IMR-90 (cell line): ENCODE results near the gene DYNLT3. TPM values are rescaled to one million over a fixed set of nuclear protein-coding genes. Genes with fewer than 3 reads are reported as not detected.
A peak's percentile ranks its signal among the peaks of the same experiment; 100 is the strongest.

Experiments used
- ATAC-seq: fragments of 200-7000 bp; cut with Tn5 transposase; 2 replicates; pipeline ENCODE4 v1.9.1; 2020; ENCODE audit warnings: low read depth, mild to moderate bottlenecking, moderate library complexity
- Bru-seq: library from RNA; stranded (reverse); fragments of 400-500 nt; gene quantifications from one replicate; lab custom pipeline; 2021; lab: Mats Ljungman, UMichigan
- BruChase-seq, 2 experiments: library from RNA; stranded (reverse); fragments of 400-500 nt; gene quantifications; one replicate each; lab custom pipeline; 2021; lab: Mats Ljungman, UMichigan
- BruUV-seq: library from RNA; stranded (reverse); fragments of 400-500 nt; replicated peaks from 2 replicates; lab custom pipeline; 2021; lab: Mats Ljungman, UMichigan
- CTCF ChIA-PET: fragments of 300-600 bp; formaldehyde crosslinking; extraction: SDS; loops from one replicate; lab custom pipeline; 2021; ENCODE audit warnings: antibody characterized with exemption; lab: Yijun Ruan, JAX
- POLR2A ChIA-PET: fragments of 300-600 bp; sonication (Branson Sonifier 250); formaldehyde crosslinking; loops from one replicate; lab custom pipeline; 2022; ENCODE audit warnings: antibody characterized with exemption; ENCODE audit not compliant: unreplicated experiment; lab: Charles Lee
- DNase-seq: peaks from one replicate; pipeline ENCODE4 v3.0.0; 2013
- H2AFZ ChIP-seq: replicated peaks from 2 replicates; pipeline ENCODE3; 2013; ENCODE audit warnings: low read length, mild to moderate bottlenecking; ENCODE audit not compliant: poor library complexity
- H2AK5ac ChIP-seq: 2 replicates; pipeline ENCODE4 v1.6.1; 2013; ENCODE audit warnings: low read depth, low read length, inconsistent platforms
- H2AK9ac ChIP-seq: replicated peaks from 2 replicates; pipeline ENCODE3; 2013; ENCODE audit warnings: mild to moderate bottlenecking, low read depth, low read length, moderate library complexity; ENCODE audit not compliant: poor library complexity
- H2BK120ac ChIP-seq: 2 replicates; pipeline ENCODE4 v1.6.1; 2013; ENCODE audit warnings: low read depth, low read length, inconsistent platforms
- H2BK15ac ChIP-seq: 3 replicates; pipeline ENCODE4 v1.6.1; 2013; ENCODE audit warnings: low read depth, low read length, inconsistent platforms
- H2BK20ac ChIP-seq: 2 replicates; pipeline ENCODE4 v1.6.1; 2013; ENCODE audit warnings: low read depth, mild to moderate bottlenecking, inconsistent platforms, low read length, moderate library complexity
- H2BK5ac ChIP-seq: 2 replicates; pipeline ENCODE4 v1.6.1; 2013; ENCODE audit warnings: mild to moderate bottlenecking, low read depth, low read length, inconsistent platforms; ENCODE audit not compliant: poor library complexity, severe bottlenecking
- H3K14ac ChIP-seq: replicated peaks from 2 replicates; pipeline ENCODE4 v1.6.1; 2013; ENCODE audit warnings: low read depth, low read length, inconsistent platforms
- H3K18ac ChIP-seq: 2 replicates; pipeline ENCODE4 v1.6.1; 2013; ENCODE audit warnings: low read depth, low read length, control low read depth
- H3K23ac ChIP-seq: 2 replicates; pipeline ENCODE4 v1.6.1; 2013; ENCODE audit warnings: low read depth, low read length, inconsistent platforms
- H3K27ac ChIP-seq: 2 replicates; pipeline ENCODE4 v1.5.1; 2013; ENCODE audit warnings: mild to moderate bottlenecking, control low read depth, low read length; ENCODE audit not compliant: insufficient read depth
- H3K27me3 ChIP-seq: 2 replicates; pipeline ENCODE4 v1.6.1; 2013; ENCODE audit warnings: low read length; ENCODE audit not compliant: control insufficient read depth, insufficient read depth
- H3K36me3 ChIP-seq: 2 replicates; pipeline ENCODE4 v1.6.1; 2013; ENCODE audit warnings: low read length, mixed read lengths; ENCODE audit not compliant: control insufficient read depth, insufficient read depth
- H3K4ac ChIP-seq: 2 replicates; pipeline ENCODE4 v1.6.1; 2013; ENCODE audit warnings: low read depth, low read length, inconsistent platforms
- H3K4me1 ChIP-seq: 2 replicates; pipeline ENCODE4 v1.6.1; 2013; ENCODE audit warnings: low read length, mixed read lengths; ENCODE audit not compliant: control insufficient read depth, insufficient read depth
- H3K4me2 ChIP-seq: 2 replicates; pipeline ENCODE4 v1.6.1; 2013; ENCODE audit warnings: low read depth, mild to moderate bottlenecking, control low read depth, low read length, moderate library complexity
- H3K4me3 ChIP-seq: 2 replicates; pipeline ENCODE4 v1.5.1; 2013; ENCODE audit warnings: low read depth, mild to moderate bottlenecking, control low read depth, low read length, moderate library complexity; ENCODE audit not compliant: insufficient read depth
- H3K56ac ChIP-seq: 2 replicates; pipeline ENCODE4 v1.6.1; 2013; ENCODE audit warnings: low read length, inconsistent platforms; ENCODE audit not compliant: insufficient read depth; ENCODE audit errors: extremely low read depth
- H3K79me1 ChIP-seq, 2 experiments: 2 replicates each; pipeline ENCODE4 v1.6.1; 2013; ENCODE audit warnings: low read length in 2 of 2, inconsistent platforms in 1 of 2, low read depth in 1 of 2
- H3K9ac ChIP-seq: 2 replicates; pipeline ENCODE4 v1.6.1; 2013; ENCODE audit warnings: low read depth, low read length, control low read depth
- H3K9me1 ChIP-seq: 2 replicates; pipeline ENCODE4 v1.6.1; 2013; ENCODE audit warnings: low read length, inconsistent platforms; ENCODE audit not compliant: insufficient read depth
- H3K9me3 ChIP-seq: 2 replicates; pipeline ENCODE4 v1.6.1; 2013; ENCODE audit warnings: low read length; ENCODE audit not compliant: control insufficient read depth, insufficient read depth
- H4K20me1 ChIP-seq: 2 replicates; pipeline ENCODE4 v1.6.1; 2013; ENCODE audit warnings: low read length, inconsistent platforms; ENCODE audit not compliant: insufficient read depth
- H4K5ac ChIP-seq: 2 replicates; pipeline ENCODE4 v1.6.1; 2013; ENCODE audit warnings: mild to moderate bottlenecking, low read depth, low read length, control low read depth
- H4K8ac ChIP-seq, 2 experiments: 2 replicates each; pipeline ENCODE4 v1.6.1; 2013; ENCODE audit warnings: low read depth in 2 of 2, low read length in 2 of 2, control low read depth in 1 of 2, inconsistent platforms in 1 of 2
- H4K91ac ChIP-seq: 2 replicates; pipeline ENCODE4 v1.6.1; 2013; ENCODE audit warnings: low read depth, low read length, inconsistent platforms; ENCODE audit not compliant: insufficient read depth
- BHLHE40 ChIP-seq: fragments of 150-350 bp; IDR thresholded peaks from 2 replicates; pipeline ENCODE4 v1.6.1; 2016; ENCODE audit warnings: mild to moderate bottlenecking, low read depth, low read length
- CEBPB ChIP-seq: IDR thresholded peaks from 2 replicates; pipeline ENCODE4 v1.6.1; 2012; ENCODE audit warnings: low read depth, low read length, improper control_type of control experiment
- CHD1 ChIP-seq: IDR thresholded peaks from 2 replicates; pipeline ENCODE4 v1.6.1; 2012; ENCODE audit warnings: low read depth, low read length, improper control_type of control experiment
- CTCF ChIP-seq: conservative IDR thresholded peaks from 2 replicates; pipeline ENCODE4 v1.5.1; 2012; ENCODE audit warnings: mild to moderate bottlenecking, low read depth, low read length, improper control_type of control experiment
- FOS ChIP-seq: fragments of 150-350 bp; IDR thresholded peaks from 2 replicates; pipeline ENCODE4 v1.6.1; 2016; ENCODE audit warnings: low read depth, low read length
- MAFK ChIP-seq: IDR thresholded peaks from 2 replicates; pipeline ENCODE4 v1.6.1; 2012; ENCODE audit warnings: low read depth, low read length, improper control_type of control experiment
- MAZ ChIP-seq: IDR thresholded peaks from 2 replicates; pipeline ENCODE4 v1.6.1; 2012; ENCODE audit warnings: low read depth, mild to moderate bottlenecking, low read length, improper control_type of control experiment, moderate library complexity, borderline replicate concordance
- NFE2L2 ChIP-seq: fragments of 150-350 bp; IDR thresholded peaks from 2 replicates; pipeline ENCODE4 v1.6.1; 2016; ENCODE audit warnings: low read depth, mild to moderate bottlenecking, low read length
- POLR2A ChIP-seq: IDR thresholded peaks from 2 replicates; pipeline ENCODE4 v1.6.1; 2012; ENCODE audit warnings: mild to moderate bottlenecking, low read depth, low read length
- RAD21 ChIP-seq: IDR thresholded peaks from 2 replicates; pipeline ENCODE4 v1.6.1; 2012; ENCODE audit warnings: low read length, improper control_type of control experiment
- RCOR1 ChIP-seq: IDR thresholded peaks from 2 replicates; pipeline ENCODE4 v1.6.1; 2012; ENCODE audit warnings: mild to moderate bottlenecking, low read length, improper control_type of control experiment; ENCODE audit not compliant: insufficient replicate concordance
- RFX5 ChIP-seq: IDR thresholded peaks from 2 replicates; pipeline ENCODE4 v1.8.0; 2012; ENCODE audit warnings: low read depth, mild to moderate bottlenecking, low read length, moderate library complexity
- USF2 ChIP-seq: fragments of 150-350 bp; IDR thresholded peaks from 2 replicates; pipeline ENCODE4 v1.6.1; 2017; ENCODE audit warnings: mild to moderate bottlenecking, antibody characterized with exemption, low read length, low read depth
- WGBS, 2 experiments: methylation state at CpG; one replicate each; pipeline versions ENCODE4 v1.1.5 to v1.1.7; 2013; ENCODE audit warnings: missing lambda C conversion rate in 2 of 2; ENCODE audit not compliant: insufficient read length in 1 of 2; ENCODE audit errors: extremely low coverage in 2 of 2; 5-methylcytosine and 5-hydroxymethylcytosine counted together
- dilution Hi-C: fragments of 300-500 bp; cut with HindIII; formaldehyde crosslinking; loops from one replicate; pipeline ENCODE4 v1.14.3; 2018; ENCODE audit warnings: low sequenced_read_pairs; ENCODE audit not compliant: unreplicated experiment
- in situ Hi-C: fragments of 300-500 bp; cut with MboI; formaldehyde crosslinking; loops from 3 replicates; pipeline ENCODE4 v1.14.3; 2019; ENCODE audit warnings: low sequenced_read_pairs, inconsistent platforms, mixed read lengths
- intact Hi-C: fragments of 100-400 bp; cut with micrococcal nuclease; formaldehyde crosslinking; loops from 2 replicates; pipeline ENCODE4 v1.10.0; 2022
- long read RNA-seq: library from polyadenylated mRNA; unstranded; transcript quantifications from one replicate; pipeline ENCODE4 v2.0.0, GENCODE V29; 2021; ENCODE audit not compliant: unreplicated experiment
- polyA plus RNA-seq, 3 experiments: library from polyadenylated mRNA; depleted of rRNA; stranded (reverse); fragments of >200 nt; gene quantifications; 2 replicates each; pipeline ENCODE4 v1.2.3, GENCODE V29; 2012; ENCODE audit warnings: low replicate concordance in 1 of 3
- total RNA-seq: library from RNA; depleted of rRNA; stranded (reverse); fragments of >200 nt; gene quantifications from 2 replicates; pipeline ENCODE4 v1.2.3, GENCODE V29; 2012; rRNA removed

DYNLT3 gene, protein sequence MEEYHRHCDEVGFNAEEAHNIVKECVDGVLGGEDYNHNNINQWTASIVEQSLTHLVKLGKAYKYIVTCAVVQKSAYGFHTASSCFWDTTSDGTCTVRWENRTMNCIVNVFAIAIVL
- total RNA-seq = 18.8 and 38.3 TPM in 2 replicates
- polyA plus RNA-seq (2012; rRNA removed) = 8.9 and 15.7 TPM in 2 replicates
- polyA plus RNA-seq (2012; cell fraction: cytosol; rRNA removed) = 4.0 and 4.2 TPM in 2 replicates
- 1.2 and 5.3 TPM in 2 replicates for polyA plus RNA-seq (2012; cell fraction: nucleus; rRNA removed; ENCODE audit: low replicate concordance)
- percentile 56 among the genes with signal in this experiment for Bru-seq, nascent RNA
- BruChase-seq, experiment 1, labeled RNA remaining after a 6-hour chase = percentile 71 among the genes with signal in this experiment
- BruChase-seq, experiment 2, labeled RNA remaining after a 2-hour chase = percentile 60 among the genes with signal in this experiment
- long read RNA-seq, transcript DYNLT3-201 (5 exons, 2,217 nt) = major isoform, 77 of 80 reads
- long read RNA-seq, partial matches to known transcripts = 2 of 80 reads
- long read RNA-seq, other reads (novel, unspliced or antisense) = 1 of 80 reads

DNA sequence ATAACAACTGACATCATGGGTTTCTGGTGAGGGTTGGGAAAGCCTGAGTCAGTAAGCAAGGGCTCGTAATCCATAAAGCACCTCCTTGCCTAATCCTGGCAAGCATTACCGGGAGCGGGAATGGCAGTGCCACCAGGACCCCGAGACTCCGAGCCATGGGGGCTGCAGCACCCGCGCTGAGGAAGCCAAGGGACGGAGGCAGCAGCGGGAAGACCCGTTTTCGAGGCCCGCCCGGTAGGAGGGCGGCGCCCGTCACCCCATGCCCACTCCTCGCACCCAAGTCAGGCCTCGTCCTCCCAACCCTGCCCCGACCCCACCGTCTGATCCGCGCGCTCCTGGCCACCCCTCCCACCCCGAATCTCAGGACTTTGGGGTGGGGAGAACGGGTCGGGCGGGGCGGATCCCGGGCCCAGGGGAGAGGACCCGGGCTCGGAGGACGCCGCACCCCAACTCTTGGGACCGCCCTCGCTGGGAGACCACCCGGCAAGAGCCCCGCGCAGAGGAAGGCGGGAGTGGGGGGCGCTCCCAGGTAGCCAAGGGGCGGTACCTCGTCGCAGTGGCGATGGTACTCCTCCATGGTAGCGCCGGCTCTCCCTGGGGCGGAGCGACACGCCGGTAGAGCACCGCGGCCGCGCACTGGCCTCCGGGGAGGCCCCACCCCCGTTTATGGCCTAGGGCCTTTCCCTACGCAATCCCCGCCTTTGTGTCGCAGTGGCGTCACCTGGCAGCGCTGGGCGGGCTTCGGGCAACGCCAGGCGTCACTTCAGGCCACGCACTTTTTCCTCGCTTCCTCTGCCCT, at the start of gene DYNLT3:
Gene DYNLT3 (minus strand): TSS at position 638 of the 799 bp plus-strand sequence. CDS start 61 bp downstream, at position 577.
- Histone ChIP-seq H3K4me1 (no peaks in the 10 kb centered on the region; the same call in 1 of the 2 replicates), H2AFZ (peak within 1 kb of the TSS; percentile 91), H2BK120ac (peak within 1 kb of the TSS; percentile 4), H3K4me2 (peak within 1 kb of the TSS; percentile 94), H3K4ac (peak within 1 kb of the TSS; percentile 82), H2BK15ac (peak within 1 kb of the TSS; percentile 45; the same call in 1 of the 3 replicates), H3K27me3 (no peaks in the 10 kb centered on the region), H3K18ac (peak within 1 kb of the TSS; percentile 89), H4K91ac (peak within 1 kb of the TSS; percentile 87), H3K9me1 (no peaks in the 10 kb centered on the region), H3K14ac (peak within 1 kb of the TSS; percentile 62; the same call in 1 of the 2 replicates), H3K4me3 (peak within 1 kb of the TSS; percentile 100), H3K9ac (peak within 1 kb of the TSS; percentile 77), H3K79me1 (peaks cover 3 to 10% of the 10 kb centered on the region in 2 experiments; a peak in 2 of 4 replicates), H2AK9ac (peak within 1 kb of the TSS; percentile 69), H3K23ac (peak within 1 kb of the TSS; percentile 78), H4K20me1 (no peaks in the 10 kb centered on the region), H2AK5ac (no peak within 1 kb of the TSS), H3K27ac (peak within 1 kb of the TSS; percentile 78), H2BK20ac (no peak within 1 kb of the TSS), H3K56ac (peak within 1 kb of the TSS; percentile 27; the same call in 1 of the 2 replicates), H4K8ac (peak within 1 kb of the TSS; percentile 73 to 95), H3K9me3 (no peaks in the 10 kb centered on the region), H2BK5ac (peak within 1 kb of the TSS; percentile 76), H4K5ac (peak within 1 kb of the TSS; percentile 86), H3K36me3 (no peaks in the 10 kb centered on the region)
- ATAC-seq = peak; percentile 99
- intact Hi-C loops = no loop called here
- 38% methylated on average over 13 of the region's 67 CpGs; no CpG with 5 or more reads in 1 of the 2 experiments for WGBS, 2 experiments
- ChIA-PET CTCF (no interaction called here), POLR2A (no interaction called here)
- in situ Hi-C loops = no loop called here
- dilution Hi-C loops = no loop called here
- peak; percentile 52 for DNase-seq
- BruUV-seq = no TSS peak
- TF ChIP-seq BHLHE40 (no peak), USF2 (no peak), MAZ (no peak; the same call in 1 of the 2 replicates), CEBPB (peak; percentile 70), RCOR1 (no peak), MAFK (no peak), NFE2L2 (no peak), RAD21 (no peak), FOS (no peak), POLR2A (peak; percentile 69), CTCF (no peak), CHD1 (no peak), RFX5 (no peak)
